Endodermal cell (in vitro differentiated cells): ENCODE measurements around the gene LIN9. TPM values are rescaled to one million over a fixed set of nuclear protein-coding genes. Genes with fewer than 3 reads are reported as not detected.
"Not testable (repeated sequence)": the region's sequence is repeated elsewhere in the genome, so short reads cannot be mapped to it uniquely, and the experiment has no call there.

Source experiments
- DNase-seq: peaks from one replicate; pipeline ENCODE4 v3.0.0-alpha.2; 2017
- H3K27ac ChIP-seq: 2 replicates; pipeline ENCODE4 v1.5.1; 2013; ENCODE audit warnings: mild to moderate bottlenecking, low read depth, low read length, moderate library complexity
- H3K27me3 ChIP-seq: 2 replicates; pipeline ENCODE4 v1.6.1; 2013; ENCODE audit warnings: mild to moderate bottlenecking, low read length, moderate library complexity; ENCODE audit not compliant: insufficient read depth, control insufficient read depth, poor library complexity, severe bottlenecking
- H3K36me3 ChIP-seq: 2 replicates; pipeline ENCODE4 v1.7.0; 2013; ENCODE audit warnings: mild to moderate bottlenecking, low read length, moderate library complexity; ENCODE audit not compliant: control insufficient read depth, insufficient read depth
- H3K4me1 ChIP-seq: one replicate; pipeline ENCODE4 v1.7.0; 2013; ENCODE audit warnings: low read length; ENCODE audit not compliant: control insufficient read depth, insufficient read depth
- H3K4me3 ChIP-seq: 2 replicates; pipeline ENCODE4 v1.5.1; 2013; ENCODE audit warnings: mild to moderate bottlenecking, low read length, moderate library complexity
- H3K9ac ChIP-seq: 2 replicates; pipeline ENCODE4 v1.6.1; 2013; ENCODE audit warnings: mild to moderate bottlenecking, low read length, moderate library complexity; ENCODE audit not compliant: poor library complexity, severe bottlenecking; ENCODE audit errors: extremely low read depth
- H3K9me3 ChIP-seq: 2 replicates; pipeline ENCODE4 v1.6.1; 2013; ENCODE audit warnings: mild to moderate bottlenecking, low read length, moderate library complexity; ENCODE audit not compliant: control insufficient read depth
- H3K27ac Mint-ChIP-seq: 2 replicates; pipeline ENCODE4 v1.8.0; 2020; ENCODE audit warnings: mixed read lengths
- H3K27me3 Mint-ChIP-seq: 2 replicates; pipeline ENCODE4 v1.8.0; 2021; ENCODE audit warnings: mild to moderate bottlenecking, mixed read lengths; ENCODE audit not compliant: insufficient read depth
- H3K36me3 Mint-ChIP-seq: 2 replicates; pipeline ENCODE4 v1.8.0; 2020; ENCODE audit warnings: low read depth, mixed read lengths
- H3K4me1 Mint-ChIP-seq: 2 replicates; pipeline ENCODE4 v1.8.0; 2020; ENCODE audit warnings: mixed read lengths
- H3K4me3 Mint-ChIP-seq: 2 replicates; pipeline ENCODE4 v1.8.0; 2020; ENCODE audit warnings: mild to moderate bottlenecking, moderate library complexity, mixed read lengths
- H3K9me3 Mint-ChIP-seq: 2 replicates; pipeline ENCODE4 v1.8.0; 2020; ENCODE audit warnings: mild to moderate bottlenecking, mixed read lengths
- CTCF ChIP-seq: fragments of 200-600 bp; sonication (generic); conservative IDR thresholded peaks from 2 replicates; pipeline ENCODE4 v1.5.0; 2021; ENCODE audit warnings: antibody characterized with exemption, mild to moderate bottlenecking
- WGBS, 2 experiments: methylation state at CpG; one replicate each; pipeline versions ENCODE4 v1.1.5 to v1.1.7; 2013; ENCODE audit warnings: missing lambda C conversion rate in 2 of 2, mixed read lengths in 1 of 2; ENCODE audit not compliant: insufficient coverage in 1 of 2, insufficient read length in 1 of 2; 5-methylcytosine and 5-hydroxymethylcytosine counted together
- total RNA-seq, 2 donors: library from RNA; stranded (reverse); fragmentation: NEBNext Ultra II Directional in 1 of 2; extraction: Animal tissue kit (Norgen Biotek cat#: 25700) in 1 of 2; gene quantifications; 2 replicates in 1 of 2; 3 replicates in 1 of 2; pipeline ENCODE4 v1.2.1, GENCODE V29; 2021

Gene LIN9
- total RNA-seq, 2 donors from 2014 or later = 9.9 to 11.3 TPM

DNA sequence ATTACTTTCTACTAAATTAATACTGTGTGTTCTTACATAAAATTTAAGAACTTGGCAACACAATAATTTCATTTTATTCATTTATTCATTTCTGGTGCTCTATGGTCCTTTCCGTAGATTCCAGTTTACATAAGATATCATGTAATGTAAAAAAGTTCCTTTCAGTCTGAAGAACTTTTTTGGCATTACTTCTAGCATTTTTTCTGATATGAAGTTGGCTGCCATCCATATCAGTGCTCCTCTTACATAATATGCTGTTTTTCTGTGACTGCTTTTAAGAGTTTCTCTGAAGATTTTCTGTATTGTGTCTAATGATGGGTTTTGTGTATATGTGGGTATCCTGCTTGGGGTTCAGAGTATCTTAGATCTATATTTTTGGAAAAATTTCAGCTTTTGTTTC is 34.8 kb downstream of the LIN9 start:
- DNase-seq = no peak
- H3K4me3 Mint-ChIP-seq = no peak overlapping the region
- H3K27ac Mint-ChIP-seq = no peak overlapping the region

GRCh38 chr1:226272233-226272902 is 36.6 kb downstream of the LIN9 start:
- not testable (repeated sequence) for H3K4me3 Mint-ChIP-seq

More for the DNA sequence above, 34.8 kb downstream of the LIN9 start:
- no peaks in the 10 kb centered on the region for H3K27me3 ChIP-seq
- no peaks in the 10 kb centered on the region for H3K9me3 ChIP-seq
- Mint-ChIP-seq H3K27me3 (no peaks in the 10 kb centered on the region), H3K36me3 (peaks cover 36% of the 10 kb centered on the region), H3K9me3 (no peaks in the 10 kb centered on the region), H3K4me1 (peaks cover 10% of the 10 kb centered on the region)
- H3K27ac ChIP-seq = no peak overlapping the region
- TF ChIP-seq CTCF = no peak
- 100% methylated on average over 1 of the region's 1 CpG for WGBS, 2 experiments
- H3K4me1 ChIP-seq = peaks cover 5% of the 10 kb centered on the region
- peaks cover 41% of the 10 kb centered on the region for H3K36me3 ChIP-seq
- H3K4me3 ChIP-seq = no peak overlapping the region
- H3K9ac ChIP-seq = no peak overlapping the region

DNA sequence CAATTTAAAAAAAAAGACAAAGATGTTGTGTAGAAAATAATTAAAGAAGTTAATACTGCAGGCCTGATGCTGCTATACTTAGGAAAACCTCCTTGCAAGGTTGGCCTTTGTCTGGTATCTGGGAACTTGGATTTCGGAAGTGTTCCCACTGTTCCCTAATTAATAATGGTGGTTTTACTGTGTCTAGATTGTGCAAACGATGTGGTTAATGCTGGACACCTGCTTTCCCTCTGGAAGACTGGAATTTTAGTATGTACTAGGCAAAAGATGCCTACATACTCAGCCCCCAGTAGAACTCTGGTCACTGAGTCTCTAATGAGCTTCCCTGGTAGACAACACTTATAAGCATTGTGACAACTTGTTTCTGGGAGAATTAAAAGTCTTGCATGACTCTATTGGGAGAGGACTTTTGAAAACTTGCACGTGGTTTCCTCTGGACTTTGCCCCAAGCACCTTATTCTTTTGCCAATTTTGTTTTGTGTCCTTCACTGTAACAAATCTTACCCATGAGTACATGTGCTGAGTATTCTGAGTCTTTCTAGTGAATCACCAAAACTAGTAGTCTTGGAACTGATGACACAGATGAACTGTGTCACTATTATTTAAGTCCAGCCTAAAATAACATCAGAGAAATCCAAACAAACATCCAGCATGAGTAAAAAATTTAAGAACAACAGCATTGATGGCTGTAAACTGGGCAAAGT is 40.4 kb downstream of the LIN9 start:
- TF ChIP-seq CTCF = no peak
- H3K27ac ChIP-seq = no peak overlapping the region
- peaks cover 5% of the 10 kb centered on the region for H3K4me1 ChIP-seq
- no peaks in the 10 kb centered on the region for H3K9me3 Mint-ChIP-seq
- WGBS, 2 experiments = 89 to 94% methylated on average over 1 to 3 of the region's 3 CpGs
- no peak overlapping the region for H3K4me3 ChIP-seq
- no peak overlapping the region for H3K9ac ChIP-seq
- no peaks in the 10 kb centered on the region for H3K27me3 Mint-ChIP-seq
- no peak overlapping the region for H3K27ac Mint-ChIP-seq
- no peaks in the 10 kb centered on the region for H3K27me3 ChIP-seq
- peaks cover 16% of the 10 kb centered on the region for H3K4me1 Mint-ChIP-seq
- H3K9me3 ChIP-seq = no peaks in the 10 kb centered on the region
- peaks cover 32% of the 10 kb centered on the region for H3K36me3 ChIP-seq
- no peak for DNase-seq
- peaks cover 24% of the 10 kb centered on the region for H3K36me3 Mint-ChIP-seq
- H3K4me3 Mint-ChIP-seq = no peak overlapping the region

More at GRCh38 chr1:226272233-226272902, 36.6 kb downstream of the LIN9 start:
- H3K9me3 ChIP-seq, H3K27me3 Mint-ChIP-seq, DNase-seq, H3K4me3 ChIP-seq, H3K9ac ChIP-seq, H3K27me3 ChIP-seq, H3K4me1 ChIP-seq, H3K9me3 Mint-ChIP-seq: not testable (repeated sequence)
- H3K36me3 ChIP-seq = peaks cover 46% of the 10 kb centered on the region
- peaks cover 16% of the 10 kb centered on the region for H3K4me1 Mint-ChIP-seq
- H3K36me3 Mint-ChIP-seq = peaks cover 32% of the 10 kb centered on the region
- peak overlapping the region; percentile 96 for H3K27ac ChIP-seq
- WGBS, 2 experiments = 78 to 80% methylated on average over 3 to 8 of the region's 8 CpGs
- peak overlapping the region; percentile 75 for H3K27ac Mint-ChIP-seq
